Measurements from ENCODE around the gene SLC1A7. TPM values are rescaled to one million over a fixed set of nuclear protein-coding genes. Genes with fewer than 3 reads are reported as not detected.

The SLC1A7 gene
- total RNA-seq, 1 donor from 2014 or later, result not detected

GRCh38 chr1:53116307-53116810, 26.1 kb downstream of the SLC1A7 start:
- DNase-seq (ENCODE audit: low read depth in 2 of 2), result no peak

- no peak for DNase-seq (ENCODE audit: low read depth in 2 of 2)
Measured at GRCh38 chr1:53115403-53116306, 26.8 kb downstream of the SLC1A7 start.

GRCh38 chr1:53114581-53115400, 27.6 kb downstream of the SLC1A7 start:
- DNase-seq (ENCODE audit: low read depth in 2 of 2), result no peak

GRCh38 chr1:53114090-53114489, 28.3 kb downstream of the SLC1A7 start:
- DNase-seq (ENCODE audit: low read depth in 2 of 2), result no peak

- no peak for DNase-seq (ENCODE audit: low read depth in 2 of 2)
Measured at GRCh38 chr1:53112861-53113260, 29.6 kb downstream of the SLC1A7 start.

GRCh38 chr1:53112271-53112774, 30.1 kb downstream of the SLC1A7 start:
- DNase-seq (ENCODE audit: low read depth in 2 of 2), result no peak

GRCh38 chr1:53111693-53112092, 30.7 kb downstream of the SLC1A7 start:
- no peak for DNase-seq (ENCODE audit: low read depth in 2 of 2)

- peak in 1 of 2 donors; percentile 23 for DNase-seq (ENCODE audit: low read depth in 2 of 2)
Measured at GRCh38 chr1:53111073-53111556, 31.3 kb downstream of the SLC1A7 start.

GRCh38 chr1:53110370-53111072, 31.9 kb downstream of the SLC1A7 start:
- DNase-seq (ENCODE audit: low read depth in 2 of 2), result no peak

GRCh38 chr1:53108646-53109580, 33.5 kb downstream of the SLC1A7 start:
- DNase-seq (ENCODE audit: low read depth in 2 of 2), result no peak

GRCh38 chr1:53107570-53108322, 34.7 kb downstream of the SLC1A7 start:
- no peak for DNase-seq (ENCODE audit: low read depth in 2 of 2)

- DNase-seq (ENCODE audit: low read depth in 2 of 2), result no peak
Measured at GRCh38 chr1:53107090-53107489, 35.3 kb downstream of the SLC1A7 start.

GRCh38 chr1:53104289-53104913, 38.0 kb downstream of the SLC1A7 start:
- DNase-seq (ENCODE audit: low read depth in 2 of 2), result no peak

GRCh38 chr1:53094533-53094919, 47.9 kb downstream of the SLC1A7 start:
- DNase-seq (ENCODE audit: low read depth in 2 of 2), result no peak

GRCh38 chr1:53093778-53094532, 48.5 kb downstream of the SLC1A7 start:
- DNase-seq (ENCODE audit: low read depth in 2 of 2), result no peak

- no peak for DNase-seq (ENCODE audit: low read depth in 2 of 2)
Measured at GRCh38 chr1:53093451-53093754, 49.0 kb downstream of the SLC1A7 start.

- DNase-seq (ENCODE audit: low read depth in 2 of 2), result no peak
Measured at GRCh38 chr1:53092659-53093450, 49.6 kb downstream of the SLC1A7 start.

All from dermis microvascular lymphatic vessel endothelial cell (primary cell).